ENCODE data around the gene ELOVL5. TPM values are rescaled to one million over a fixed set of nuclear protein-coding genes. Genes with fewer than 3 reads are reported as not detected.
"Not testable (repeated sequence)": the region's sequence is repeated elsewhere in the genome, so short reads cannot be mapped to it uniquely, and the experiment has no call there.

The ELOVL5 gene
- total RNA-seq, 1 donor from 2014 or later = 72.4 TPM

GRCh38 chr6:53320964-53321363 lies 27.8 kb downstream of the ELOVL5 start:
- no peaks in the 10 kb centered on the region for H3K27me3 ChIP-seq (ENCODE audit: low read depth)
- H3K9me3 ChIP-seq = no peaks in the 10 kb centered on the region
- TF ChIP-seq, protein P1, sequence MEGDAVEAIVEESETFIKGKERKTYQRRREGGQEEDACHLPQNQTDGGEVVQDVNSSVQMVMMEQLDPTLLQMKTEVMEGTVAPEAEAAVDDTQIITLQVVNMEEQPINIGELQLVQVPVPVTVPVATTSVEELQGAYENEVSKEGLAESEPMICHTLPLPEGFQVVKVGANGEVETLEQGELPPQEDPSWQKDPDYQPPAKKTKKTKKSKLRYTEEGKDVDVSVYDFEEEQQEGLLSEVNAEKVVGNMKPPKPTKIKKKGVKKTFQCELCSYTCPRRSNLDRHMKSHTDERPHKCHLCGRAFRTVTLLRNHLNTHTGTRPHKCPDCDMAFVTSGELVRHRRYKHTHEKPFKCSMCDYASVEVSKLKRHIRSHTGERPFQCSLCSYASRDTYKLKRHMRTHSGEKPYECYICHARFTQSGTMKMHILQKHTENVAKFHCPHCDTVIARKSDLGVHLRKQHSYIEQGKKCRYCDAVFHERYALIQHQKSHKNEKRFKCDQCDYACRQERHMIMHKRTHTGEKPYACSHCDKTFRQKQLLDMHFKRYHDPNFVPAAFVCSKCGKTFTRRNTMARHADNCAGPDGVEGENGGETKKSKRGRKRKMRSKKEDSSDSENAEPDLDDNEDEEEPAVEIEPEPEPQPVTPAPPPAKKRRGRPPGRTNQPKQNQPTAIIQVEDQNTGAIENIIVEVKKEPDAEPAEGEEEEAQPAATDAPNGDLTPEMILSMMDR (IDR thresholded peaks at IDR 0.05) = no peak
- H3K27ac ChIP-seq = no peak overlapping the region
- DNase-seq (no peak), ATAC-seq (no peak)
- intact Hi-C loops (cut with DNase I) = no loop called here
- H3K4me1 ChIP-seq = peaks cover 25% of the 10 kb centered on the region
- H3K36me3 ChIP-seq = no peaks in the 10 kb centered on the region
- no peak overlapping the region for H3K4me3 ChIP-seq

GRCh38 chr6:53318429-53318828 lies 30.3 kb downstream of the ELOVL5 start:
- Histone ChIP-seq H3K27ac (no peak overlapping the region), H3K9me3 (no peaks in the 10 kb centered on the region), H3K27me3 (ENCODE audit: low read depth) (no peaks in the 10 kb centered on the region), H3K4me1 (peaks cover 26% of the 10 kb centered on the region), H3K4me3 (no peak overlapping the region), H3K36me3 (no peaks in the 10 kb centered on the region)
- DNase-seq (no peak), ATAC-seq (no peak)
- TF ChIP-seq, protein P1 (IDR thresholded peaks at IDR 0.05) = no peak
- intact Hi-C loops (cut with DNase I) = no loop called here

DNA sequence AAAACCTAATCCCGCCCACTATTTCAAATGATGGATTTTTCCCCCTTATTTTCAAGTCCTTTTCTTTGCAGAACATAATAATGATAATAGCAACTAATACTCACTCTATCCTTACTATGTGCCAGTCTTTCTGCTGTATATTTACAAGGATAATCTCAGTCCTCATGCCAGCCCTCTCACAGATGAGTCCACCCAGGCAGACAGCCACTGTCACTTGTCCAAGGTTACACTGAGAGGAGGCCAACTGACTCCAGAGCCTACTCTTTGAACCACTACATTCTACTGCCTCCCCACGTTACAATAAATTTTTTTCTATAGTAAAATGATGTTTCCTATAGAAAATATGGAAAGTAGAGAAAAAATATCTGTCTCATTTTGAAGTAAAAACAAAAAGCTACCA lies 30.9 kb downstream of the ELOVL5 start:
- Histone ChIP-seq H3K4me3 (no peak overlapping the region), H3K9me3 (no peaks in the 10 kb centered on the region), H3K36me3 (no peaks in the 10 kb centered on the region), H3K27ac (no peak overlapping the region), H3K27me3 (ENCODE audit: low read depth) (no peaks in the 10 kb centered on the region), H3K4me1 (peaks cover 24% of the 10 kb centered on the region)
- ATAC-seq = no peak
- intact Hi-C loops (cut with DNase I) = no loop called here
- DNase-seq = no peak
- TF ChIP-seq, protein P1 (IDR thresholded peaks at IDR 0.05) = no peak

DNA sequence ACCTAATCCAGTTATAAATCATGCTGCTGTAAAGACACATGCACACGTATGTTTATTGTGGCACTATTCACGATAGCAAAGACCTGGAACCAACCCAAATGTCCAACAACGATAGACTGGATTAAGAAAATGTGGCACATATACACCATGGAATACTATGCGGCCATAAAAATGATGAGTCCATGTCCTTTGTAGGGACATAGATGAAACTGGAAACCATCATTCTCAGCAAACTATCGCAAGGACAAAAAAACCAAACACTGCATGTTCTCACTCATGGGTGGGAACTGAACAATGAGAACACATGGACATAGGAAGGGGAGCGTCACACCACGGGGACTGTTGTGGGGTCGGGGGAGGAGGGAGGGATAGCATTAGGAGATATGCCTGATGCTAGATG lies 31.5 kb downstream of the ELOVL5 start:
- intact Hi-C loops (cut with DNase I); DNase-seq; H3K36me3 ChIP-seq; H3K27me3 ChIP-seq (ENCODE audit: low read depth); ATAC-seq; H3K9me3 ChIP-seq; H3K27ac ChIP-seq; H3K4me3 ChIP-seq: not testable (repeated sequence)
- peaks cover 18% of the 10 kb centered on the region for H3K4me1 ChIP-seq

DNA sequence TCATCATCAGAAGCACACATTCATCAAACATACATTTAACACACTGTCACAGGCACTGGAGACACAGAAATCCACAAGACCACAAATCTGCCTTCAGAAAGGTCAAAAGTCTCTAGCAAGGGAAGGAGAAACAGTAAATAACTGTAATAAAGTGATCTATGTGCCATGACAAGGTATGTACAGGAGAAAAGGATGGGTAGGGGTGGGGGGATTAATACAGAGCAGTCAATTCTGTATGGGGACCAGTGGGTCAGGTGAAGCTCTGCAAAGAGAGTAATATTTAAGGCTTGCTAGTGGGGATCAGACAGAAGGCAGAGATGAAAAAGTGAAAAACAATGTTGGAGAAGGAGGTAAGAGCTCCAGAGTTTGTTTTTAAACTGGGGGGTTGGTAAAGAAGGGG lies 32.6 kb downstream of the ELOVL5 start:
- no peaks in the 10 kb centered on the region for H3K9me3 ChIP-seq
- TF ChIP-seq, protein P1 (IDR thresholded peaks at IDR 0.05) = no peak
- ATAC-seq (no peak), DNase-seq (no peak)
- peaks cover 8% of the 10 kb centered on the region for H3K4me1 ChIP-seq
- H3K27me3 ChIP-seq (ENCODE audit: low read depth) = no peaks in the 10 kb centered on the region
- no peaks in the 10 kb centered on the region for H3K36me3 ChIP-seq
- no peak overlapping the region for H3K27ac ChIP-seq
- intact Hi-C loops (cut with DNase I) = no loop called here
- H3K4me3 ChIP-seq = no peak overlapping the region

GRCh38 chr6:53315086-53315724 lies 33.5 kb downstream of the ELOVL5 start:
- H3K9me3 ChIP-seq = no peaks in the 10 kb centered on the region
- no peak overlapping the region for H3K27ac ChIP-seq
- H3K36me3 ChIP-seq = no peaks in the 10 kb centered on the region
- peaks cover 6% of the 10 kb centered on the region for H3K4me1 ChIP-seq
- ATAC-seq (no peak), DNase-seq (no peak)
- H3K4me3 ChIP-seq = no peak overlapping the region
- TF ChIP-seq, protein P1 (IDR thresholded peaks at IDR 0.05) = no peak
- intact Hi-C loops (cut with DNase I) = no loop called here
- no peaks in the 10 kb centered on the region for H3K27me3 ChIP-seq (ENCODE audit: low read depth)
